ENCODE data around the gene ANAPC2.

DNA sequence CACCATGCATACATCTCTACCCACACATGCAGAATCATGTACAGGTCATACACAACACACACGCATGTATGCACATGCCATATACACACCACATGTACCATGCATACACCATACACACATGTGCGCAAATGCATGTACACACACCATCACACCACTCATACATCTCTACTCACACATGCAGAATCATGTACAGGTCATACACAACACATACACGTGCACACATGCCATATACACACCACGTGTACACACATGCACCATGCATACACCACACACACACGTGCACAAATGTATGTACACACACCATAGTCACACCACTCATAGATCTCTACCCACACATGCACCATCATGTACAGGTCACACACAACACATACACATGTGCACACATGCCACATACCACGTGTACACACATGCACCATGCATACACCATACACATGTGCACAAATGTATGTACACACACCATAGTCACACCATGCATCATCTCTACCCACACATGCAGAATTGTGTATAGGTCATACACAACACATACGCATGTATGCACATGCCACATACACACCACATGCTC is 35.4 kb downstream of the ANAPC2 start:
- TF ChIP-seq EZH2 (IDR thresholded peaks at IDR 0.05; ENCODE audit: borderline replicate concordance, low read length): no peak
- TF ChIP-seq, protein P1, sequence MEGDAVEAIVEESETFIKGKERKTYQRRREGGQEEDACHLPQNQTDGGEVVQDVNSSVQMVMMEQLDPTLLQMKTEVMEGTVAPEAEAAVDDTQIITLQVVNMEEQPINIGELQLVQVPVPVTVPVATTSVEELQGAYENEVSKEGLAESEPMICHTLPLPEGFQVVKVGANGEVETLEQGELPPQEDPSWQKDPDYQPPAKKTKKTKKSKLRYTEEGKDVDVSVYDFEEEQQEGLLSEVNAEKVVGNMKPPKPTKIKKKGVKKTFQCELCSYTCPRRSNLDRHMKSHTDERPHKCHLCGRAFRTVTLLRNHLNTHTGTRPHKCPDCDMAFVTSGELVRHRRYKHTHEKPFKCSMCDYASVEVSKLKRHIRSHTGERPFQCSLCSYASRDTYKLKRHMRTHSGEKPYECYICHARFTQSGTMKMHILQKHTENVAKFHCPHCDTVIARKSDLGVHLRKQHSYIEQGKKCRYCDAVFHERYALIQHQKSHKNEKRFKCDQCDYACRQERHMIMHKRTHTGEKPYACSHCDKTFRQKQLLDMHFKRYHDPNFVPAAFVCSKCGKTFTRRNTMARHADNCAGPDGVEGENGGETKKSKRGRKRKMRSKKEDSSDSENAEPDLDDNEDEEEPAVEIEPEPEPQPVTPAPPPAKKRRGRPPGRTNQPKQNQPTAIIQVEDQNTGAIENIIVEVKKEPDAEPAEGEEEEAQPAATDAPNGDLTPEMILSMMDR (conservative IDR thresholded peaks at IDR 0.05 in 1 of 2, IDR thresholded peaks at IDR 0.05 in 1 of 2; ENCODE audit: extremely low read depth in 1 of 2, insufficient read depth in 1 of 2, low read depth in 1 of 2, low read length in 2 of 2): no peak

Measured in mammary epithelial cell (primary cell).